ENCODE data around the gene AHDC1.

GRCh38 chr1:27632387-27633297, 28.7 kb upstream of the AHDC1 start:
- no peak for TF ChIP-seq CTCF (IDR thresholded peaks at IDR 0.05; ENCODE audit: borderline replicate concordance, extremely low read depth, low read length, poor library complexity, severe bottlenecking)
- no peak for TF ChIP-seq EZH2 (IDR thresholded peaks at IDR 0.05; ENCODE audit: borderline replicate concordance, low read depth, low read length, severe bottlenecking)
